Prostate gland (tissue), 2 donors: ENCODE data around the gene NLRP13.

Experiments used
- POLR2A ChIP-seq: fragments of 450-650 bp; IDR thresholded peaks from one replicate; pipeline ENCODE4 v1.6.1; 2016; ENCODE audit warnings: antibody characterized with exemption, mild to moderate bottlenecking
- TF ChIP-seq, protein P1 (sequence below), 4 experiments: fragments of 200-600 bp in 2 of 4; fragments of 450-650 bp in 2 of 4; sonication (generic) in 2 of 4; IDR thresholded peaks; 1 replicate in 3 of 4; 2 replicates in 1 of 4; pipeline ENCODE4 v1.5.1; 2016 to 2019; ENCODE audit warnings: antibody characterized with exemption in 4 of 4, mild to moderate bottlenecking in 2 of 4, moderate library complexity in 2 of 4

DNA sequence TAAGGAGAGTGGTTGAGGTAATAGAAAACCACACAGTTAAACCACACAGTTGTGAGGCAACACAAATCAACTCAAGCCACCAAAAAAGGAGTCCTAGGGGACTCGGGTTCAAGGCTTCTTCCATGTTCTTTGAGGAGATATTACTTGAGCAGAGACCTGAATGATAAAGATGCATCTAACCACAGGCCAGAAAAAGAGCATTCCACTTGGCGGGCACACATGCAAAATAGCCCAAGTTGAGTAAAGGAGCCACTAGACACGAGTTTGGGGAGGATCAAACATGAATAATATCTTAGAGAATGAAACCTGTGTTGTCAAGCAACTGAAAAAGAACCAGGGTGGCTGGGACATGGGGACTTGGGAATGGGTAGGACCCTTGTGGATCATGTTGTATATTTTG, 65.6 kb downstream of the NLRP13 start:
- TF ChIP-seq, protein P1, sequence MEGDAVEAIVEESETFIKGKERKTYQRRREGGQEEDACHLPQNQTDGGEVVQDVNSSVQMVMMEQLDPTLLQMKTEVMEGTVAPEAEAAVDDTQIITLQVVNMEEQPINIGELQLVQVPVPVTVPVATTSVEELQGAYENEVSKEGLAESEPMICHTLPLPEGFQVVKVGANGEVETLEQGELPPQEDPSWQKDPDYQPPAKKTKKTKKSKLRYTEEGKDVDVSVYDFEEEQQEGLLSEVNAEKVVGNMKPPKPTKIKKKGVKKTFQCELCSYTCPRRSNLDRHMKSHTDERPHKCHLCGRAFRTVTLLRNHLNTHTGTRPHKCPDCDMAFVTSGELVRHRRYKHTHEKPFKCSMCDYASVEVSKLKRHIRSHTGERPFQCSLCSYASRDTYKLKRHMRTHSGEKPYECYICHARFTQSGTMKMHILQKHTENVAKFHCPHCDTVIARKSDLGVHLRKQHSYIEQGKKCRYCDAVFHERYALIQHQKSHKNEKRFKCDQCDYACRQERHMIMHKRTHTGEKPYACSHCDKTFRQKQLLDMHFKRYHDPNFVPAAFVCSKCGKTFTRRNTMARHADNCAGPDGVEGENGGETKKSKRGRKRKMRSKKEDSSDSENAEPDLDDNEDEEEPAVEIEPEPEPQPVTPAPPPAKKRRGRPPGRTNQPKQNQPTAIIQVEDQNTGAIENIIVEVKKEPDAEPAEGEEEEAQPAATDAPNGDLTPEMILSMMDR (IDR thresholded peaks at IDR 0.05) = no peak
- TF ChIP-seq POLR2A = no peak
